GM18505 (cell line): ENCODE data around the gene BACH2.

Experiments used
- ATAC-seq: cut with Tn5 transposase; IDR thresholded peaks from one replicate; pipeline ENCODE4 v1.9.1; 2021; ENCODE audit not compliant: unreplicated experiment
- POLR2A ChIP-seq: IDR thresholded peaks from 4 replicates; pipeline ENCODE4 v1.6.1; 2011; ENCODE audit warnings: borderline replicate concordance; ENCODE audit not compliant: insufficient read depth, insufficient read length; ENCODE audit errors: extremely low read depth

Gene BACH2

GRCh38 chr6:90295854-90296340, 746 bp downstream of the BACH2 start:
- TF ChIP-seq POLR2A = no peak
- ATAC-seq = peak; percentile 42

GRCh38 chr6:90294989-90295853, 1.4 kb downstream of the BACH2 start:
- no peak for TF ChIP-seq POLR2A
- ATAC-seq = no peak

GRCh38 chr6:90294614-90294988, 2.0 kb downstream of the BACH2 start:
- ATAC-seq = no peak
- no peak for TF ChIP-seq POLR2A

- TF ChIP-seq POLR2A = no peak
Measured at GRCh38 chr6:90294008-90294511, 2.6 kb downstream of the BACH2 start.

DNA sequence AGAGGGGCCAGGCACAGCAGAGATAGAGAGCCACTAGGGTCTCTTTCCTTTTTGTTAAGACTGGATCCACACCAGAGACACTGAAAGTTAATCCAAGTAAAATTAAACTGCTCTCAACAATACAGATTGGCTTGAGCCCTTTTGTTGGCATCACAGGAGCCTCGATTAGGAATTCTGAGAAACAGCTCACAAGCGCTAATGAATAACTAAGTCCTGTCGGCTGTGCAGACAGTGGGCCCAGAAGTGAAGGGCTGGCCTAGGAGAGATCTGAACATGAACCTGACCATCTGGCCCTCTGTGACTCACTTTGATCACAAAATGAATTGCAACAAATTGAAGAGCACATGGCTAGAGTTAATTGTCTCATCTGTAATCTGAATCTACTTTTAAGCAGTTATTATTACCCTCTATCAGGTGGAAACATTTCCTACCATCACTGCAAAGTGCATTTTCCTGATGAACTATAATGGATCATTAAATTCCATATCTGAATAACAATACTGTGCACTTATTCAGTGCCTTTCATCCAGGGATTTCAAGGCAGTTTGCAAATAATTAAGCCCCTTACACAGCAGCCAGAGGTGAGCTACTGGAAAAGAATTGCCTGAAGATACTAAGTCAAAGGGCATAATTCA, 3.2 kb downstream of the BACH2 start:
- no peak for TF ChIP-seq POLR2A
- ATAC-seq = no peak

More at GRCh38 chr6:90294008-90294511, 2.6 kb downstream of the BACH2 start:
- ATAC-seq = no peak

DNA sequence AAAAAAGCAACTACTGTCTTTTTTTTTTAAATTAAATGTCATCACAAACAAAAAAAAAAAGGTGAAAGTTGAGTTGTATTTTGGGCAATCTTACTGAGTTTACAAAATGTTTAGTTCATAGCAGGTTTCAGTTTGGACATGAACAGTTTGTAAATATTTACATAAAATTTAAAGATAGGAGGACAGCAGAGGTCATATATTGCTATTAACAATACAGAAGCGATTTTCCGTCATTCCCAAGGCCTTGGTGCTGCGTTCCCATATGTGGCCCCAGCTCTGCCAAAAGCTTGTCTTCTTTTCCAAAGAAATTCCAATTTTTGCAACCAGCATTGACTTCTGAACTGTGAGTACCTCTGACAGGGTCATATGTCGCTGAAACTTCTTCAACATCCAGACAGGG, 5.1 kb downstream of the BACH2 start:
- TF ChIP-seq POLR2A = no peak
- no peak for ATAC-seq

DNA sequence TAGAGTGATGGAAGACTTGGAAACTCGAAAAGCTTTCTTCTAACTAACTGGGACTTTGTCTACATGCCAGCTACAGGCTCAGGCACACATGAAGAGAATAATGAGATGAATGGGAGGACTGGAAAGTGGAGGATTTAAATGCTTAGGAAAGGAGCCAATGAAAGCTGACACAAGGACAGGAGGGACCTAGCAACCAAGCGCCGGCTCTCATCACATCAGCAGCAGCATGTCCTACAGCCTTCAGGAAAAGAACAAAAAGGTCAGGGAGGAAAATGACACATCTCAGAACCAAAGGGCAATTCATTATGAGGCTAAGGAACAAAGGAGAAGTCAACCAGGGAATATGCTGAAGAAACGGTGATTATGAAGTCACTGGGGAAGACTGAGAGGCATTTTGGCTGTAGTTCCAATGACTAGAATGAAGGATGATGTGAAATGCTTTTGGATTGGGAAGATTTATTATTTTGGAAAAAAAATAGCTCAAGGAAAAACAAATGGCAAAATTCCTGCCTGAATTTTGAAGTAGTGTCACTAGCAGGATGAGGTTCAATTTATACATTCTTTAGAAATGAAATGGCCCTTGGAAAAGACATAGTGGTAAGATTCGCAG, 5.7 kb downstream of the BACH2 start:
- TF ChIP-seq POLR2A = no peak
- no peak for ATAC-seq

GRCh38 chr6:90289902-90290301, 6.7 kb downstream of the BACH2 start:
- no peak for TF ChIP-seq POLR2A
- ATAC-seq = no peak

DNA sequence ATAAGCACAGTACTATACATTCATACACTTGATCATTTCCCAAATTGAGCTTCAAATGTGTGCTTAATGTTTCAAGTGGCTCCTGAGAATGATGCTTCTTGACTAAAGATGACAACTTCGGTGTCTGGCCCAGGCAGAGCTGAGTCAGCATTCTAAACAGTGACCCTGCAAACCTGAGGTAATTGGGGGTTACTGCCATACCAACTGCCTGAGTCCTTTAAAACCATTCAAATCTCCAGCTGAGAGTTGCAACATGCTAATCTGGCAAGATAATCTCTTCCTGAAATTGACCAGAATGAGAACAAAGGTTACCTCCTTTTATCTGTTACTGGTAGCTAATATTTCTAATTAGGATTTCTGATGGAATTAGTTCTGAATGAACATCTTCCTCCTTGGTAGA, 8.2 kb downstream of the BACH2 start:
- no peak for ATAC-seq
- no peak for TF ChIP-seq POLR2A

GRCh38 chr6:90286884-90287488, 9.7 kb downstream of the BACH2 start:
- no peak for TF ChIP-seq POLR2A
- no peak for ATAC-seq

- no peak for TF ChIP-seq POLR2A
Measured at GRCh38 chr6:90285611-90286381, 10.8 kb downstream of the BACH2 start.

DNA sequence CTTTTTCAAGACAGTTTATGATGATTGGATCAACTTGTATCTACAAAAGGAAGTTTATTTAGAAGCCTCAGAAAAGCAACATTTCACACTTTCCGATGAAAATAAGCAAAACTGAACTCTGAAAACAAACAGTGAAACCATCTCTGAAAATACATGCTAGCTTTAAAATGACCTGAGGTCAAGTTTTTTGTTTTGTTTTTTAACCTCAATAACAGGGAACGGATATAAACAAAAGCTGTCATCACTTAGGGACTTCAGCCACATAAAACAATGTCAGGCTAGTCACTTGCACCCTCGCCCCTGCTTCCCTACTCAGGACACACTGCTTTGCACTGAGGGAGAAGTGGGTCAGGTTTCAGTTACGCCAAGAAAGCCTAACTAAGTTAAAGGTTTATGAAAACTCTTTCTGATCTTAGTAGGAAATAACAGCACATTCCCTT, 11.6 kb downstream of the BACH2 start:
- TF ChIP-seq POLR2A = no peak
- peak; percentile 22 for ATAC-seq

More at GRCh38 chr6:90285611-90286381, 10.8 kb downstream of the BACH2 start:
- peak; percentile 73 for ATAC-seq
